ENCODE measurements around the gene KCNK16.

GRCh38 chr6:39367700-39368099 lies 45.2 kb upstream of the KCNK16 start:
- no peak for TF ChIP-seq CTCF (IDR thresholded peaks at IDR 0.05; ENCODE audit: low read depth, low read length)
- no peak for TF ChIP-seq EZH2phosphoT487 (IDR thresholded peaks at IDR 0.05; ENCODE audit: low read depth)

Measured in OCI-LY3 (cell line).